Heart right ventricle (tissue), 16 donors: ENCODE results near the gene SPATA7. TPM values are rescaled to one million over a fixed set of nuclear protein-coding genes. Genes with fewer than 3 reads are reported as not detected.

ENCODE experiments used
- ATAC-seq, 8 donors: fragments of 200-7000 bp; cut with Tn5 transposase; one replicate each; pipeline ENCODE4 v1.9.1; 2020; ENCODE audit warnings: mild to moderate bottlenecking in 8 of 8, moderate library complexity in 8 of 8, moderate number of reproducible peaks in 1 of 8
- DNase-seq, 2 donors: peaks; one replicate each; pipeline ENCODE4 v3.0.0-alpha.2; 2020
- H3K27ac ChIP-seq, 10 donors: fragments of 200-600 bp; sonication (generic) in 2 of 10; one replicate each; pipeline versions ENCODE4 v1.5.0 to v1.8.0; 2020 to 2022; ENCODE audit warnings: mild to moderate bottlenecking in 3 of 10
- H3K27me3 ChIP-seq, 7 donors: fragments of 200-600 bp; one replicate each; pipeline ENCODE4 v1.8.0; 2021 to 2022; ENCODE audit warnings: mild to moderate bottlenecking in 2 of 7
- H3K36me3 ChIP-seq, 9 donors: fragments of 200-600 bp; sonication (generic) in 1 of 9; one replicate each; pipeline versions ENCODE4 v1.5.0 to v1.8.0; 2020 to 2022; ENCODE audit warnings: mild to moderate bottlenecking in 2 of 9
- H3K4me1 ChIP-seq, 9 donors: fragments of 200-600 bp; sonication (generic) in 1 of 9; one replicate each; pipeline versions ENCODE4 v1.5.0 to v1.8.0; 2020 to 2022; ENCODE audit warnings: mild to moderate bottlenecking in 4 of 9
- H3K4me3 ChIP-seq, 10 donors: fragments of 200-600 bp; sonication (generic) in 2 of 10; one replicate each; pipeline versions ENCODE4 v1.5.0 to v1.8.0; 2020 to 2022; ENCODE audit warnings: mild to moderate bottlenecking in 7 of 10, moderate library complexity in 2 of 10
- H3K9me3 ChIP-seq, 11 donors: fragments of 200-600 bp in 10 of 11; sonication (generic) in 2 of 11; one replicate each; pipeline versions ENCODE4 v1.5.0 to v1.8.0; 2013 to 2022; ENCODE audit warnings: mild to moderate bottlenecking in 2 of 11, control low read depth in 1 of 11, moderate library complexity in 1 of 11
- CTCF ChIP-seq, 9 donors: fragments of 200-600 bp; sonication (generic) in 2 of 9; IDR thresholded peaks; one replicate each; pipeline versions ENCODE4 v1.5.0 to v1.8.0; 2021 to 2022; ENCODE audit warnings: antibody characterized with exemption in 9 of 9, mild to moderate bottlenecking in 5 of 9, moderate library complexity in 1 of 9
- WGBS, 2 donors: extraction: QIAGEN DNeasy Blood & Tissue Kit; methylation state at CpG; one replicate each; pipeline ENCODE4 v1.1.7; 2013; ENCODE audit warnings: inconsistent platforms in 1 of 2; 5-methylcytosine and 5-hydroxymethylcytosine counted together
- intact Hi-C, 10 donors: fragments of 100-400 bp; cut with DNase I; formaldehyde crosslinking; loops; one replicate each; pipeline versions ENCODE4 v1.11.1 to v1.14.2; 2022
- polyA plus RNA-seq, 2 donors: library from polyadenylated mRNA; stranded (reverse); fragments of 200-250 nt; gene quantifications; one replicate each; pipeline ENCODE4 v1.2.3, GENCODE V29; 2013
- total RNA-seq, 10 donors: library from RNA; stranded (reverse); fragmentation: NEBNext Ultra II Directional in 3 of 10; extraction: Animal tissue kit (Norgen Biotek cat#: 25700) in 3 of 10; gene quantifications; one replicate each; pipeline versions ENCODE4 v1.2.1 to v1.2.4, GENCODE V29; 2021 to 2023
- donor health status: Arrhythmogenic right ventricular cardiomyopathy.
- donor health status: ischemic (EF 13 %, LVEDD 7.1; RV severe dilation, severe dysfunction).
- donor health status: healthy with polysubstance abuse.
- donor health status: DM: no; HTN: yes; CAD: no.
- donor health status: DM: no; HTN: no; CAD: no.
- donor health status: ischemic (EF 25% LVEDD 6.9; RV normal size, moderate dysfunction).
- donor health status: ischemic (EF 25% LVEDD 5.7; RV mildly dilated, moderate dysfunction).
- donor health status: healthy.
- donor health status: DM: yes; HTN: yes; CAD: no.
- donor health status: Ischemic cardiomyopathy.
- donor health status: ischemic (EF 35%, LVEDD 5.7; RV mildly dilated, moderate dysfunction).
- donor health status: nonischemic (EF 11% LVEDD 7.7; RV severe dilation, severe dysfunction).
- donor health status: DM: yes; HTN: yes; CAD: no.
- donor health status: PGD.
- donor health status: ischemic (EF 29% LVEDD 5.4; RV normal size, mild dysfunction).
- donor health status: nonischemic (EF 23%, LVEDD 6.1; RV moderate dilation, normal function).

SPATA7 gene
- total and polyA plus RNA-seq, 12 donors = 3.1 to 14.7 (median 8.4) TPM

- Histone ChIP-seq H3K4me3 (no peak overlapping the region), H3K9me3 (peaks cover 0 to under 1% (median 0%) of the 10 kb centered on the region in 11 donors), H3K36me3 (peaks cover 0 to 75% (median 0%) of the 10 kb centered on the region in 9 donors), H3K27ac (no peak overlapping the region), H3K27me3 (no peaks in the 10 kb centered on the region), H3K4me1 (no peaks in the 10 kb centered on the region)
- DNase-seq (no peak), ATAC-seq (no peak)
- TF ChIP-seq CTCF (IDR thresholded peaks at IDR 0.05) = no peak
- WGBS, 2 donors = 92 to 94% methylated on average over 2 of the region's 2 CpGs
- intact Hi-C loops = no loop called here
Measured at GRCh38 chr14:88430976-88431375, 45.5 kb downstream of the SPATA7 start.

- Histone ChIP-seq H3K27me3 (no peaks in the 10 kb centered on the region), H3K4me3 (no peak overlapping the region), H3K27ac (no peak overlapping the region), H3K4me1 (no peaks in the 10 kb centered on the region), H3K9me3 (peaks cover 0 to 7% (median 0%) of the 10 kb centered on the region in 11 donors), H3K36me3 (peaks cover 0 to 94% (median 13%) of the 10 kb centered on the region in 9 donors)
- peak in 3 of 9 donors; percentile 15 to 31 (median 17) for TF ChIP-seq CTCF (IDR thresholded peaks at IDR 0.05)
- intact Hi-C loops = no loop called here
- DNase-seq = no peak
- 90 to 93% methylated on average over 5 of the region's 5 CpGs for WGBS, 2 donors
- no peak for ATAC-seq
Measured at GRCh38 chr14:88437658-88438057, 52.2 kb downstream of the SPATA7 start.

- Histone ChIP-seq H3K27me3 (no peaks in the 10 kb centered on the region), H3K4me1 (no peaks in the 10 kb centered on the region), H3K4me3 (no peak overlapping the region), H3K9me3 (peaks cover 0 to 7% (median 0%) of the 10 kb centered on the region in 11 donors), H3K27ac (no peak overlapping the region), H3K36me3 (peaks cover 0 to 80% (median 13%) of the 10 kb centered on the region in 9 donors)
- TF ChIP-seq CTCF (IDR thresholded peaks at IDR 0.05) = no peak
- intact Hi-C loops = no loop called here
- WGBS, 2 donors = 95 to 97% methylated on average over 2 of the region's 2 CpGs
- DNase-seq = no peak
- ATAC-seq = no peak
Measured at GRCh38 chr14:88439088-88439487, 53.6 kb downstream of the SPATA7 start.

GRCh38 chr14:88452231-88452630, 66.8 kb downstream of the SPATA7 start:
- H3K4me3 ChIP-seq = no peak overlapping the region
- intact Hi-C loops = no loop called here
- peaks cover 0 to 26% (median 0%) of the 10 kb centered on the region in 11 donors for H3K9me3 ChIP-seq
- no peaks in the 10 kb centered on the region for H3K27me3 ChIP-seq
- peaks cover 0 to 58% (median 13%) of the 10 kb centered on the region in 9 donors for H3K36me3 ChIP-seq
- no peak for TF ChIP-seq CTCF (IDR thresholded peaks at IDR 0.05)
- no peaks in the 10 kb centered on the region for H3K4me1 ChIP-seq
- 94 to 95% methylated on average over 4 of the region's 4 CpGs for WGBS, 2 donors
- DNase-seq = no peak
- no peak overlapping the region for H3K27ac ChIP-seq
- no peak for ATAC-seq
